ENCODE data around the gene FAM78A.

- TF ChIP-seq CTCF (conservative IDR thresholded peaks at IDR 0.05) (no peak), EZH2 (IDR thresholded peaks at IDR 0.05; ENCODE audit: low read depth) (no peak)
Measured at GRCh38 chr9:131296906-131297500, 20.7 kb upstream of the FAM78A start.

Data from PC-9 (cell line).